ENCODE data around the gene ZNF423.
A peak's percentile ranks its signal among the peaks of the same experiment; 100 is the strongest.

ZNF423 gene

DNA sequence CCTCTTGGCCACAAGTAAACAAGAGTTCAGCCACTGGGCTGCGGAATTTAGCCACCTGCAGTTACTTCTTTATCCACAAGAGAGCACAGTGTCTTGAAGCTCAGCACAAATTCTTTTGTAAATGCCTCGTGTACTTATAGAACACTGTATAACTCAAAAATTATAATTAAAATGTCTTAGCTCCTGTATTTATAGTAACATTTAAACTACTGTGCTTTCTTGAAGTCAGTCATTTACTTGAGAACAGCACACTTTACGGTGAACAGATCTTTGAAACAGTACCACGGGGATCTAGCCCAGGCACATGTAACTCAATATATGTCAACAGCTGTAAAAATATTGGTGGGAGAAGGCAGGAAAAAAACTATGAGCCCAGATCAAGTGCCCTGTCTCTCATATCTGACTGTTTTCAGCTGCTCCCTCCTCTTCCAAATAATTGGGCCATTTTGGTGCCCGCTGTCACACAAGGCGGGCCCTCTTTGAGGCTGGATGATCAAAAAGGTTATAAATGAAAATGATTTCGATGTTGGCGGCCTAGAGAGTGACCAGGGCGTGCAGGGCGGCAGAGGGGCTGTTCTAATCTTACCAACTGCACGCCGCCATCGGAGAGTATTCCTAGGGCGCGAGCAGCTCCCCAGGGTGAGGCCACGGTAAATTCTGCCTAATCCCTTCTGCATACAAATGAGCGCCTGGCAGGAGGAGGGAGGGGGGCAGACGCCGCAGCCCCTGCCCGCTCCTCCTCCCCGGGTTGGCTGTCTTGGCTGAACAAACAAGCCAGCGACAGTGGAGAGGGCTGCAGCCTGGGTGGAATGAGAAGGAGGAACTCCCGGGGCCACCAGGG lies 299.1 kb downstream of the ZNF423 start:
- no peaks in the 10 kb centered on the region for H3K9me3 ChIP-seq (ENCODE audit: insufficient read depth, low read depth, low read length)
- H3K9ac ChIP-seq (ENCODE audit: low read depth, low read length), result peak overlapping the region; percentile 55
- no peaks in the 10 kb centered on the region for H3K27me3 ChIP-seq (ENCODE audit: insufficient read depth, low read length)
- H3K4me1 ChIP-seq (ENCODE audit: insufficient read depth, low read length), result peaks cover 23% of the 10 kb centered on the region
- H3K4me3 ChIP-seq (ENCODE audit: low read length), result peak overlapping the region; percentile 39
- H3K36me3 ChIP-seq (ENCODE audit: insufficient read depth, low read length), result no peaks in the 10 kb centered on the region
- WGBS, result 7% methylated on average over 22 of the region's 23 CpGs
- peak overlapping the region; percentile 83 for H3K27ac ChIP-seq (ENCODE audit: low read depth, low read length)

DNA sequence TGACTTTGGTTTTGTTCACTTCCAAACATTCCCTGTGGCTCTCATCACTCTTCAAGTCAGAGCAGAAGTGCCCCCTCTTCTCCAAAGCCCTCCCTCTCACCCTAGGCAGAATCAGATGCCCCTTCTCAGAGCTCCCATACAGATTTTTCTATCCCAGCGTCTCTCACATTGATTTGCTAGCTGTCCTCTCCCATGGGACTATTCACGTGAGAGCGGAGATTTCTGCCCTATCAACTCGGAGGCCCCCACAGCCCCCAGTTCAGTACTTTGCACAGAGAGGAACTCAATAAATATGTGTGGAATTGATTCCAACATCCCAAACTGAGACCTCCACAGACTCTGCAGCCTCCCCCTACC lies 299.7 kb downstream of the ZNF423 start:
- Histone ChIP-seq H3K27me3 (ENCODE audit: insufficient read depth, low read length) (no peaks in the 10 kb centered on the region), H3K27ac (ENCODE audit: low read depth, low read length) (no peak overlapping the region), H3K36me3 (ENCODE audit: insufficient read depth, low read length) (no peaks in the 10 kb centered on the region), H3K9ac (ENCODE audit: low read depth, low read length) (no peak overlapping the region), H3K9me3 (ENCODE audit: insufficient read depth, low read depth, low read length) (no peaks in the 10 kb centered on the region), H3K4me3 (ENCODE audit: low read length) (no peak overlapping the region), H3K4me1 (ENCODE audit: insufficient read depth, low read length) (peaks cover 23% of the 10 kb centered on the region)
- WGBS, result 80% methylated on average over 4 of the region's 4 CpGs

DNA sequence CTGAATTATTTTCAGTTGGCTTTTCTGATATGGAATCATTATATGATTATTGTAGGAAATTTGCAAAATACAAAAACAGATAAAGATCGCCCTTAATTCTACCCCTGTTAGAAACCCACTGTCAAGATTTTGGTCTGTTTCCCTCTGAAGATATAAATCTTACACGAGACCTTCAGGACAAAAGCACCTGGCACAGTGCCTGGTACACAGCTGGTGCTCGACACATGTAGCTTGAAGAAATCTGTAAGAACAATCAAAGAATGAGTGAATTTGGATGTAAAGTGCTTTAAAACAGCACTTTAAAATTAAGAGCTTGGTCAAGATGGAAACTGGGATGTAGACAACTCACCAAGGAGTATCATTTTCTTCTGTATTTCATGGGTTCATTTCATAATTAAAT lies 301.2 kb downstream of the ZNF423 start:
- H3K4me1 ChIP-seq (ENCODE audit: insufficient read depth, low read length), result peaks cover 23% of the 10 kb centered on the region
- no peak overlapping the region for H3K27ac ChIP-seq (ENCODE audit: low read depth, low read length)
- 95% methylated on average over 3 of the region's 3 CpGs for WGBS

DNA sequence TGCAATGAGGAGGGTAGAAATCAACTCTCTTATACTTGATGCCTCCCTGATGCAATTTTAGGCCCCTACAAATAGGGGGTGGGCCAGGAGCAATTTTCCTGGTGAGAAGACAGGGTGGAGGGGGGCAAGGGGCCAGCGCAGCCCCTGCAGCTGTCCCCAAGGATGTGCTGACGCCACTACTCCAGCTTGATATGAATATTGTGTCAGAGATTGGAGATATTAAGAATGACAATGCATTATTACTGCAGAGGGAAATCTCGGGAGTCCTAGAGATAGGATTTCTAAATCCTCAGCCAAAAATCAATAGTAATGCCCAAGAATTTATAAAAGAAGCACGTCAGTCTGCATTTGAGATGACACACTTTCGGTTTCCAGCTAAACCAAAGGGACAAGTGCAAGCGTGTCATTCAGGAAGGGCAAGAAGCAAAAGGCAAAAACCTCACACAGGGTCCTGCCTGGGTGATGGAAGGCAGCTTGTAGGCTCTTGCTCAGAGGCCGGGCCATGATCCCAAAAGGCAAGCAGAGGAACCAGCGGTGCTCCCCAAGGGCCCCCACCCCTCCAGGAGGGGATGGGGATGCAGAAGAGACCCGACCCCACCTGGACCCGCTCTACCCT lies 303.5 kb downstream of the ZNF423 start:
- Histone ChIP-seq H3K4me1 (ENCODE audit: insufficient read depth, low read length) (peaks cover 21% of the 10 kb centered on the region), H3K9ac (ENCODE audit: low read depth, low read length) (no peak overlapping the region), H3K4me3 (ENCODE audit: low read length) (no peak overlapping the region), H3K27ac (ENCODE audit: low read depth, low read length) (no peak overlapping the region), H3K27me3 (ENCODE audit: insufficient read depth, low read length) (no peaks in the 10 kb centered on the region), H3K36me3 (ENCODE audit: insufficient read depth, low read length) (no peaks in the 10 kb centered on the region), H3K9me3 (ENCODE audit: insufficient read depth, low read depth, low read length) (no peaks in the 10 kb centered on the region)
- 93% methylated on average over 10 of the region's 10 CpGs for WGBS

More for the DNA sequence above, 301.2 kb downstream of the ZNF423 start:
- Histone ChIP-seq H3K9ac (ENCODE audit: low read depth, low read length) (no peak overlapping the region), H3K9me3 (ENCODE audit: insufficient read depth, low read depth, low read length) (no peaks in the 10 kb centered on the region), H3K27me3 (ENCODE audit: insufficient read depth, low read length) (no peaks in the 10 kb centered on the region), H3K36me3 (ENCODE audit: insufficient read depth, low read length) (no peaks in the 10 kb centered on the region), H3K4me3 (ENCODE audit: low read length) (no peak overlapping the region)

DNA sequence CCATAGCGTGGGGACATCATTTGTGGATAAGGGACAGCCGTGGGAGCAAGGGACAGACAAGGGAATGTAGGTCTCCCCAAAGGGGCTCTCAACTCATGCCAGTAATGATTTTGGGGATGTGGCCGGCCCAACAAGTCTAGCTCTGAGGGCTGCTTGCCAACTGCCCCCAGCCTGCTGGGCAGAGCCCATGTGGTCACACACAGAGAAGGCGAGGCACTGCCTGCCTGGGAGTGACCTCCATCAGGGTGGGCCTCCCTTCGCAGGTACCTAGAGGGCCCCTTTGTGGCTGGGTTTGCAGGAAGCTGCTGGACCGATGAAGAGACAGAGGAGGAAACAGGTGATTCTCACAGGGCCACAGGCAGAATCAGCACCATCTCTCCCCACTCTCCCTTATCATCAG lies 305.2 kb downstream of the ZNF423 start:
- WGBS, result 96% methylated on average over 6 of the region's 6 CpGs

DNA sequence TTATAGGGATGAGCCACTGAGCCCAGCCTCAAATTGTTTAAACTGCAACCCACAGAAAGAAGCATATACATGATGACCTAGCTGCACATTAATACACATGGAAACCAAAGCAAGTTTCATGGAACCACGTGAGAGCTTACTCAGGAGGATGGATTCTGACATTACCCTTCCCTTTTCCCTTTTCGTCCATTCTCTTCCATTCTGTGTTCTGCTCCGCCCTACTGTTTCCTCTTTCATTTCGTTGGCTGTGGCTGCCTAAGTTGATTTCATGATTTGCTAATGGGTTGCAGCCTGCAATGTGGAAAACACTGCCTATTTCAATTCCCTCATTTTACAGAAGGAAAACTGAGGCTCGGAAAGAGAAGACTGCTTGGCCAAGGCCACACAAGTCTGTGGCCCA lies 305.8 kb downstream of the ZNF423 start:
- H3K36me3 ChIP-seq (ENCODE audit: insufficient read depth, low read length), result no peaks in the 10 kb centered on the region
- no peak overlapping the region for H3K9ac ChIP-seq (ENCODE audit: low read depth, low read length)
- no peaks in the 10 kb centered on the region for H3K9me3 ChIP-seq (ENCODE audit: insufficient read depth, low read depth, low read length)
- 91% methylated on average over 5 of the region's 5 CpGs for WGBS
- peaks cover 26% of the 10 kb centered on the region for H3K4me1 ChIP-seq (ENCODE audit: insufficient read depth, low read length)
- no peak overlapping the region for H3K27ac ChIP-seq (ENCODE audit: low read depth, low read length)
- no peak overlapping the region for H3K4me3 ChIP-seq (ENCODE audit: low read length)
- H3K27me3 ChIP-seq (ENCODE audit: insufficient read depth, low read length), result no peaks in the 10 kb centered on the region

More for the DNA sequence above, 305.2 kb downstream of the ZNF423 start:
- Histone ChIP-seq H3K9ac (ENCODE audit: low read depth, low read length) (no peak overlapping the region), H3K36me3 (ENCODE audit: insufficient read depth, low read length) (no peaks in the 10 kb centered on the region), H3K27ac (ENCODE audit: low read depth, low read length) (no peak overlapping the region), H3K4me1 (ENCODE audit: insufficient read depth, low read length) (peaks cover 25% of the 10 kb centered on the region), H3K27me3 (ENCODE audit: insufficient read depth, low read length) (no peaks in the 10 kb centered on the region), H3K4me3 (ENCODE audit: low read length) (no peak overlapping the region), H3K9me3 (ENCODE audit: insufficient read depth, low read depth, low read length) (no peaks in the 10 kb centered on the region)

DNA sequence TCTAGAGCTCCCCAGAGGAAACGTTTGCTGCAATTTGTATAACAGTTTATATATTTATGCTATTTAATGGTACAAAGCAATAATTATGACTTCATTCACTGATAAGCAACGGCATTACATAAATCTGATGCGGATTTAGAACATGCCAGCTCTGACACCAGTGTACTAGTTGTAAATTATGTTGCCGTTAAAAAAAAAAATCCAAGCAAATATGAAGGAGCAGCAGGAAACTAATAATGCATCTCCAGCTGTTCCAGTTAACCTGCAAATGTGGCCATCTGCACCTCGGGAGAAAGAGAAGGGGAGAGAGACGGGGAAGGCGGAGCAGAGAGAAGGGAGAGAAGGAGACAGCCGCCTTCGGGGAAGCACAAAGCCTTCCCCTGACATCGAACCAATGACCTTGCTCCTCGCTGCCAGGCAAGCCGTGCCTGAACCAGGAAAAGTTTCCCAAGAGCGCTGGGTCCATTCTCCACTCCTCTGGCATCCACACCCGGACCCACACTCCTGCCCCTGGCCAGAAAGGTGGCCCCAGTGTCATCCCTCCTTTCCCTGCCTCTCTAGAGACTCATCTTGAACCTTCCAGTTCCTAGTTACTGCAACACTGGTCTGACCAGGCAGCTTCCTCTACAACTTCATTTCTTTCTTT lies 307.5 kb downstream of the ZNF423 start:
- no peak overlapping the region for H3K4me3 ChIP-seq (ENCODE audit: low read length)
- peaks cover 28% of the 10 kb centered on the region for H3K4me1 ChIP-seq (ENCODE audit: insufficient read depth, low read length)
- 68% methylated on average over 13 of the region's 14 CpGs for WGBS
- no peaks in the 10 kb centered on the region for H3K9me3 ChIP-seq (ENCODE audit: insufficient read depth, low read depth, low read length)
- no peaks in the 10 kb centered on the region for H3K36me3 ChIP-seq (ENCODE audit: insufficient read depth, low read length)
- H3K27ac ChIP-seq (ENCODE audit: low read depth, low read length), result no peak overlapping the region
- H3K9ac ChIP-seq (ENCODE audit: low read depth, low read length), result no peak overlapping the region
- H3K27me3 ChIP-seq (ENCODE audit: insufficient read depth, low read length), result no peaks in the 10 kb centered on the region

DNA sequence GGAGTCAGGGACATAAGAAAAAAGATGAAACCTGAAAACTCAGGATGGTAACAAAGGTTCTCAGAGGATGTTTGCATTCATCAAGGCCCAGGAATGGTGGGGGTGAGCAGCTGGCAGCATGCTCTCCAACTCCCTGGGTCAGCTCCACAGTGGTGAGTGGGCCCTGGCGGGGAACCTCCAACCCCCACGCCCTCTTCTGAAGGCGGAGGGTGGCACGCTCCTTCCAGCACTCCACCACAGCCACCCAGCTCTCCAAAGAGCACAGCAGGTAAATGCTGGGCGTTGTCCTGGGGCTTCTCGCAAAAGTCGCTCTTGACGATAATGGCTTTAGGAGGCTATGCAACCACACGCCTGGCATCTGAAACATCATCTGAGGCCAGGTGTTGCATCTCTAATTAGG lies 308.5 kb downstream of the ZNF423 start:
- no peaks in the 10 kb centered on the region for H3K9me3 ChIP-seq (ENCODE audit: insufficient read depth, low read depth, low read length)
- 88% methylated on average over 9 of the region's 9 CpGs for WGBS
- no peaks in the 10 kb centered on the region for H3K27me3 ChIP-seq (ENCODE audit: insufficient read depth, low read length)
- no peak overlapping the region for H3K27ac ChIP-seq (ENCODE audit: low read depth, low read length)
- H3K36me3 ChIP-seq (ENCODE audit: insufficient read depth, low read length), result no peaks in the 10 kb centered on the region
- H3K9ac ChIP-seq (ENCODE audit: low read depth, low read length), result no peak overlapping the region
- H3K4me1 ChIP-seq (ENCODE audit: insufficient read depth, low read length), result peaks cover 37% of the 10 kb centered on the region
- no peak overlapping the region for H3K4me3 ChIP-seq (ENCODE audit: low read length)

DNA sequence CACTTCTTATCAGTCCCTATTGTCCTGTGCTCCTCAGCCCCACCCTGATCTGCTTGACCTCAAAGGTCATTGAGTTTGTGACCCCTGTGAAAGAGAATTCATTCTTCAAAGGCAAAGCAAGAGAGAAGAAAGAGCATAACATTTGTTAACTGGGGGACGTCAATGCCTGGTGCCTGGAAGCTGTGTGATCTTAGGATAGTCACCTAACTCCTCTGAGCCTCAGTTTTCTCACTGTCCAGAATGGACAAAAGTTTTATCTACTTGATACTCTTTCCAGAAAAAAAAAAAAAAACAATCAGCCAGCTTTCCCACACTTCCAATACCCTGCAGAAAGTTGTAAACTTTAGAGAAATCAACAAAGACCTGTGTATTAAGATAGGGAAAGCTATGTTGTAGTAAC lies 309.2 kb downstream of the ZNF423 start:
- H3K27me3 ChIP-seq (ENCODE audit: insufficient read depth, low read length), result no peaks in the 10 kb centered on the region
- H3K4me3 ChIP-seq (ENCODE audit: low read length), result no peak overlapping the region
- no peak overlapping the region for H3K9ac ChIP-seq (ENCODE audit: low read depth, low read length)
- WGBS, result 43% methylated on average over 1 of the region's 1 CpG
- no peaks in the 10 kb centered on the region for H3K9me3 ChIP-seq (ENCODE audit: insufficient read depth, low read depth, low read length)
- no peak overlapping the region for H3K27ac ChIP-seq (ENCODE audit: low read depth, low read length)
- peaks cover 37% of the 10 kb centered on the region for H3K4me1 ChIP-seq (ENCODE audit: insufficient read depth, low read length)
- no peaks in the 10 kb centered on the region for H3K36me3 ChIP-seq (ENCODE audit: insufficient read depth, low read length)

DNA sequence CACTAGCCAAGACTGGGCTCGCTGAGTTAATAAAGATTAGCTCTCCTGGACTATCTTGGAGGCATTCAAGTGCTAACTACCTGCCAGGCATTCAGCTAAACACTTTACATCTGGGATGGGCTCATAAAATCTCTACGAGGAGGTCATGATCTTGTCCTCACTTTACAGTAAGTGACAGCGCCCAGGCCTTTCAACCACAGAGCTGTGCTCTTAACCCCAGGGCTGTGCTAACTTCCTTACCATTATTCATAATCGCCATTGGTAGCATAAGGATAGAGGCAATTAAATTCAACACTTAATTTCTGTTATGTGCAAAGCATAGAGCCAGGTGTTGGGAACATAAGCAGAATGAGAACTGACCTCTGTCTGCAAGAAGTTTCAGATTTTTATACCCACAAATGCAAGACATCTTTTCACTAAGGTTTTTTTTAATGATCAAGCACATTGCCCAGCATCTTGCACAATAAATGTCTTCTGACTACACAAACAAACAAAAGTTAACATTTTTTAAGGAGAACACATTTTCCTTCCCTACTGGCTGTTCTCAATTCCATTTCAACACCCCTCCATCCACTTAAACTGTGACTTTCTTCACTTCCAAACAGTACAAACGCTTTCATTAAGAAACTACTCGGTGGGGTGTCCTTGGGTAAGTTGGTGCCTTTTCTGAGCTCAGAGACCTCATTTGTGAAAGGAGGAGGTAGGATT lies 310.0 kb downstream of the ZNF423 start:
- WGBS, result 68% methylated on average over 4 of the region's 6 CpGs
- Histone ChIP-seq H3K9ac (ENCODE audit: low read depth, low read length) (no peak overlapping the region), H3K27ac (ENCODE audit: low read depth, low read length) (no peak overlapping the region), H3K27me3 (ENCODE audit: insufficient read depth, low read length) (no peaks in the 10 kb centered on the region), H3K4me1 (ENCODE audit: insufficient read depth, low read length) (peaks cover 37% of the 10 kb centered on the region), H3K9me3 (ENCODE audit: insufficient read depth, low read depth, low read length) (no peaks in the 10 kb centered on the region), H3K36me3 (ENCODE audit: insufficient read depth, low read length) (no peaks in the 10 kb centered on the region), H3K4me3 (ENCODE audit: low read length) (no peak overlapping the region)

DNA sequence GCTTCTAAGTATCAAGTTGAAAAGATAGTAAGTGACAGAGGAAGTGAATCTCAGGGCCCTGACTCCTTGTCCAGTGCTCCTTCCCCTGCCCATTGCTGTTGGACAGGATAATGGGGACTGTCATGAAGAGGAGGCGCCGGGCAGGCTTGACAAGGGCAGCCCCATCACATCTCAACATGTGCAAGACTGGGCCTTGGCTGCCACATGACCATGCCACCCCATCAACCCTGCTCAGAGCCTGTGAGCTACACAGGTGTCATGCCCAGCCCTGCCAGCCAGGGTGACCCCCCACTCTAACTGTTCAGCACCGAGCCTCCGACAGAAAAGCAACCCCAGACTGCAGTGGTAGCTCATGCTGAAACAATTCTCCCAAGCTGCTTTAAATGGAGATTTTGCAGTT lies 310.7 kb downstream of the ZNF423 start:
- Histone ChIP-seq H3K9me3 (ENCODE audit: insufficient read depth, low read depth, low read length) (no peaks in the 10 kb centered on the region), H3K27me3 (ENCODE audit: insufficient read depth, low read length) (no peaks in the 10 kb centered on the region), H3K4me3 (ENCODE audit: low read length) (no peak overlapping the region), H3K36me3 (ENCODE audit: insufficient read depth, low read length) (no peaks in the 10 kb centered on the region), H3K4me1 (ENCODE audit: insufficient read depth, low read length) (peaks cover 37% of the 10 kb centered on the region), H3K27ac (ENCODE audit: low read depth, low read length) (no peak overlapping the region), H3K9ac (ENCODE audit: low read depth, low read length) (no peak overlapping the region)
- 97% methylated on average over 4 of the region's 4 CpGs for WGBS
